Renal cortical epithelial cell (primary cell): Measurements from ENCODE around the gene NPIPA5. TPM values are rescaled to one million over a fixed set of nuclear protein-coding genes. Genes with fewer than 3 reads are reported as not detected.
"Not testable (repeated sequence)": the region's sequence is repeated elsewhere in the genome, so short reads cannot be mapped to it uniquely, and the experiment has no call there.

Experiments used
- DNase-seq: peaks from one replicate; pipeline ENCODE4 v3.0.0-alpha.2; 2011; ENCODE audit warnings: low read depth
- total RNA-seq: library from RNA; depleted of rRNA; stranded (reverse); fragments of >200 nt; gene quantifications from 2 replicates; pipeline ENCODE4 v1.2.3, GENCODE V29; 2014

The NPIPA5 gene
- total RNA-seq: 2.8 TPM in 1 of 2 replicates, not detected in the other

GRCh38 chr16:15378194-15378593, at the start of gene NPIPA5:
Gene NPIPA5, minus strand, starts transcription at chr16:15378294. Its CDS starts 0 bp downstream, at chr16:15378294.
- DNase-seq: not testable (repeated sequence)

- DNase-seq: peak; percentile 60
These were observed 49.6 kb upstream of the NPIPA5 start for GRCh38 chr16:15427648-15428239.

GRCh38 chr16:15426796-15427195, 48.7 kb upstream of the NPIPA5 start:
- no peak for DNase-seq

- peak; percentile 19 for DNase-seq
These were observed 47.8 kb upstream of the NPIPA5 start for GRCh38 chr16:15425861-15426260.

- no peak for DNase-seq
These were observed 44.1 kb upstream of the NPIPA5 start for GRCh38 chr16:15422222-15422621.

GRCh38 chr16:15421696-15422095, 43.6 kb upstream of the NPIPA5 start:
- DNase-seq: not testable (repeated sequence)

- no peak for DNase-seq
These were observed 40.1 kb upstream of the NPIPA5 start for GRCh38 chr16:15418206-15418605.

GRCh38 chr16:15417197-15417596, 39.1 kb upstream of the NPIPA5 start:
- no peak for DNase-seq

- DNase-seq: peak; percentile 31
These were observed 37.5 kb upstream of the NPIPA5 start for GRCh38 chr16:15415511-15415985.

GRCh38 chr16:15409476-15409875, 31.4 kb upstream of the NPIPA5 start:
- DNase-seq: not testable (repeated sequence)

GRCh38 chr16:15407756-15408155, 29.7 kb upstream of the NPIPA5 start:
- DNase-seq: peak; percentile 59

GRCh38 chr16:15404792-15405191, 26.7 kb upstream of the NPIPA5 start:
- peak; percentile 64 for DNase-seq

- peak; percentile 13 for DNase-seq
These were observed 26.0 kb upstream of the NPIPA5 start for GRCh38 chr16:15404091-15404490.

GRCh38 chr16:15403392-15403995, 25.4 kb upstream of the NPIPA5 start:
- DNase-seq: peak; percentile 80

GRCh38 chr16:15401972-15402371, 23.9 kb upstream of the NPIPA5 start:
- no peak for DNase-seq

- DNase-seq: not testable (repeated sequence)
These were observed 22.2 kb upstream of the NPIPA5 start for GRCh38 chr16:15400314-15400713.

- DNase-seq: no peak
These were observed 21.2 kb upstream of the NPIPA5 start for GRCh38 chr16:15399317-15399716.

- peak; percentile 6 for DNase-seq
These were observed 20.7 kb upstream of the NPIPA5 start for GRCh38 chr16:15398618-15399316.

GRCh38 chr16:15396948-15397594, 19.0 kb upstream of the NPIPA5 start:
- DNase-seq: no peak

GRCh38 chr16:15396509-15396829, 18.4 kb upstream of the NPIPA5 start:
- not testable (repeated sequence) for DNase-seq

GRCh38 chr16:15395631-15396508, 17.8 kb upstream of the NPIPA5 start, which contains the start of gene MPV17L:
Gene MPV17L, plus strand, starts transcription at chr16:15395754. Its CDS starts 144 bp downstream, at chr16:15395898.
- DNase-seq: not testable (repeated sequence)
